T-helper 2 cell (primary cell): ENCODE results near the gene SPOCD1.

ENCODE experiments used
- DNase-seq, 5 experiments: peaks; one replicate each; pipeline versions ENCODE4 v3.0.0 to v3.0.0-alpha.2; 2012 to 2022

Gene SPOCD1

DNA sequence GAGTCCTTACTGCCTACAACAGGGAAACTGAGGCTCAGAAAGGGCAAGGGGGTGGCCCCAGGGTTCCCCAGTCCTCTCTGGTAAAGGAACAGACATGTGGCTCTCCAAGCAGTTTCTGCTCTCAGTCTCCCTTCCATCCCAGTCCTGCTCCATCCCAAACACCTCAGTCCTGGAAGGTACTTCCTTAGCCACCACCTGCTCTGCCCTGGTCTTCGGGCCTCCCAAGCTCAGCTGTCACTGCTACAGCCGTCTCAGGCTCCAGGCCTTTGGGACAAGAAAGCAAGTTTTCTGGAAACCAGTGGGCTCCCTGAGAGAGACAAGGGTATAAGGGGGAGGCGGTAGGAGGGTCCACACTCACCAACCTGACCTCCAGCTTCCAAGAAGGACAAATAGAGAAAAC, 28.6 kb downstream of the SPOCD1 start:
- DNase-seq: no peak

DNA sequence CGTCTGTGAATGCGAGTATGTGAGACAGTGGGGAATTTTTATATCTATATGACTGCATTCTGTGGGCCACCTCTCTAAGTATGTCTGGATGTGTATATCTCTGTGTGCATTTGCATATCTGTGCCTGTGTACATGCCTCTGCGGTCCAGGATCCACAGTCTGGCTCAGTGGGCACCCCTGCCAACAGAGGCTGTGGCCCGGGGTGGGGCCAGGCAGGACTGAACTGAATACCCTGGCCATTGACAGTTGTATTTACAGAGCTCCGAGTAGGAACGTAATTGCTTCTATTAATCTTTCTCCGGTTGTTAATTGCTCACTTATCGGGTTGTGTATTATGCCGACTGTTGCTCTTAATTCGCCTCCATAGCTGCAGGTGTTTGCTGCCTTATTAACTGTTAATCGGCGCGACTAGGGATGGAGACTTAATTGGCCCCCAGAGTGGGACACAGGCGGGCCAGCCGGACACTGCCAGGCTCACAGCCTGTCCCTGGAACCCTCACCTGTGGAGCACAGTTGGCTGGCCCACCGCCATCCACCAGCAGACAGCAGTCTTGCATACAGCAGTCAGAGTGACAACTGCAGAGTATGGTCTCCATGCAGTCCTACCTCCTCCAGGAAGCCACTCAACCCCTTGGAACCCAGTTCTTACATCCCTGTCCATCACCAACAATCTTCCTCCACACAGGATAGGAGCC, 29.3 kb downstream of the SPOCD1 start:
- no peak for DNase-seq

DNA sequence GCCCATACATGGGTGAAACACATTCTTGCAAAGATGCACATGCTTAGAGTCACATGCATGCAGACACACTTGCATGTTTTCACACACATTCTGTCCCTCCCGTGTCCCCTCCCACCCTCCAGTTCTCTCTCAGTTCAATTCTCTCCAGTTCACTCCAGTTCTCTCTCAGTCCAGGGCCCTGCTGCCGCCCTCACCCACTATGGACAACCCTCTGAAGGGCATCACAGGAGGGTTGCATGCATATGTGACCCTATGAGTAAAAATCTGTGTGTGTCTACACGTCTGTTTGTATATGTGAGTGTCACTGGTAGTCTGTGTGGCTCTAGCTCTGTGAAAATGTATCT, 29.9 kb downstream of the SPOCD1 start:
- DNase-seq: no peak

DNA sequence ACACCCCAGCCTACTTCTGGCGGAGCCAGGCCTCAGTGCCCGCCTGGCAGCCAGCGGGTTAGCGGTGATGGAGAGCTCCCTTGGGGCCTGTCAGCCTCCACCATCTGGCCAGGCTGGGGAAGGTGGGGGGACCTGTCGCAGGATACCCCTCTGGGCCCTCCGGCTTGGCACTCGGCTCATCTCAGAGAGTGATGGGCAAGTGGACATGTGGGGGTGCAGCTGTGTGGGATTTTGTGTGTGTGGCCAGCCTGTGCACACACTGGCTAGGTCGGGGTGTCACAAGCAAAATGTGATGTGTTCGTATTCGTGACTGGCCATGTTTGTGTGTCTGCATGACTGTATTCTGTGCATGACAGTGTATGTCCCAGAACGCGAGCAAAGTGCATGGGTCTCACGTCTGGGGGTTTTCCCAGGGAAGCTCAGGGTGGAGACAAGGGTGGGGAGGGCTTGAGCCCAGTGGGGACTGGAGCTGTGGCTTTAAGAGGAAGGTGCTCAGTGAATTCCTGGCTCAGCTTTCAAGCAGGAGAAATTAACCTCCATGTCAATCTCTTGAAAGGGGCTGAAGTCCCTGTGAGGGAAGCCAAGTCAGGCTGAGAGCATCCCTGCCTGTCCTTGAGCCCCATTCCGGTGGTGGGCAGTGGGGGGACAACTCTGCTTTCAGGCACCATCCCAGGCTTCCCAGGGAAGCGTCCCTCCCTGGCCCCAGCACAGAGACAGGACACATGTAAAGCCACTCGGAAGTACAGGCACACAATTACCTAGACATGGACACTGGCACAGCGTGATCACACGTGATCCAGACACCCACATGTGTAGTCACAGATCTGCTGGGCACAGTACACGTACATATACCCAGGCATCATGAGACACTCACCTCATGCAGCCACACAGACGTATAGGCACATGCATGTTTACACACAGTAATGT, 30.5 kb downstream of the SPOCD1 start:
- no peak for DNase-seq

GRCh38 chr1:31784356-31785019, 31.3 kb downstream of the SPOCD1 start:
- no peak for DNase-seq

DNA sequence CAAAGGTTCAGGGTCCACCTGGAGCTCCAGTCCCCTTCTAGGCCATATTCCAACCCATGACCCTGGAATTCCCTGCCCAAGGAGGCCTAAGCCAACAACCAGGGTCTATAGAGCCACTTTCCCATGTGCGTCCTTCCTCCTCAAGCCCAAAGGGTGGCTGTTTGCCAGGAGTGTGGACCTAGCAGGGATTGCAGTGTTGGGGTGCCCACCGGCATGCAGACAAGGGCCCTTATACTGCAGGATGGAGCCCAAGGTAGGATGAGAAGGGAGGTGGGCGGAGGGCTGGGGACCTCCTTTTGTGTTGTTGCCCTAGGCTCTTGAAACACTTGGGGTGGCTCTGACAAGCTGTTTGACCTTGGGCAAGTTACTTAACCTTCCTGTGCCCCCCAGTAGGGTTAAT, 32.0 kb downstream of the SPOCD1 start:
- no peak for DNase-seq

GRCh38 chr1:31782421-31783410, 33.1 kb downstream of the SPOCD1 start:
- no peak for DNase-seq

GRCh38 chr1:31781756-31782371, 34.0 kb downstream of the SPOCD1 start:
- DNase-seq: peak in 1 of 5 experiments; percentile 29

DNA sequence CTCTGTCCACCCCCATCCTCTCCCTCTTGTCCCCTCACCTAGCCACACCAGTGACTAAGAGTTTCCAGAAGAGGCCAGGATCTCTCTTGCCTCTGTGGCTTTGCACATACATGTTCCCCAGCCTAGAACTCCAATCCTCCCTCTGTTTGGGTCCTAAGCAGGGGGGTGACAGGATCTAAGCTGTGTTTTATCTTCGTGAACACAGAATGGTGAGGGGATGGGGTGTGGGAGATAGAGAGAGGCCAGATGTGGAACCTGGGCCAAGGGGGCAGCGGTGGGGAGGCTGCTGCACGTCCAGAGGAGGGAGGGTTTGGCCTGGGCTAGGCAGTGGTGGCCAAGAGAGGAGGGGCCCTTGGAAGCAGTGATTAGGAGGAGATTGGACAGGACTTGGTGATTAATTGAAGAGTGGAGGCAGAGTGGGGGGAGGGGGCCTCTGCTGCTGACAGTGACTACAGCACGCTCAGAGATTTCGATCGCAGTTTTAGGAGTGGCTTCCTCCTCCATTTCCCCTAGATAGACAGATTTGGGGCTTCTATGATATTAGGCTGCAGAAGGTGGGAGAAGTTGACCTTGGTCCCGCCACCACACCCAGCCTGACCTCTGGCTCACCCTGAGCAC, 34.6 kb downstream of the SPOCD1 start:
- DNase-seq: peak in 1 of 5 experiments; percentile 49

DNA sequence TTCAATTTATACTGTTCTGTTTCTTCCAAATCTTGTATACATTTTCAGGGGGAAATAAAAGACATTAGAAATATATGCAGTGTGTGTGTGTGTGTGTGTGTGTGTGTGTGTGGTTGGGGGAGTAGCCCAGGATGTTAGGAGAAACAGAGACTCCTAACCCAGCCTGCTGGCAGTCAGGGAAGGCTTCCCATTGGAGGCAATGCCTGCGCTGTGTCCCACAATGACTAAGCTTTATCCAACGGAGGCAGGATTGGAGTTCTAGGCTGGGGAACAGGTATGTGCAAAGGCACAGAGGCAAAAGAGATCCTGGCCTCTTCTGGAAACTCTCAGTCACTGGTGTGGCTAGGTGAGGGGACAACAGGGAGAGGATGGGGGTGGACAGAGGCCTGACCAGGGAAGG, 35.2 kb downstream of the SPOCD1 start:
- DNase-seq: no peak

DNA sequence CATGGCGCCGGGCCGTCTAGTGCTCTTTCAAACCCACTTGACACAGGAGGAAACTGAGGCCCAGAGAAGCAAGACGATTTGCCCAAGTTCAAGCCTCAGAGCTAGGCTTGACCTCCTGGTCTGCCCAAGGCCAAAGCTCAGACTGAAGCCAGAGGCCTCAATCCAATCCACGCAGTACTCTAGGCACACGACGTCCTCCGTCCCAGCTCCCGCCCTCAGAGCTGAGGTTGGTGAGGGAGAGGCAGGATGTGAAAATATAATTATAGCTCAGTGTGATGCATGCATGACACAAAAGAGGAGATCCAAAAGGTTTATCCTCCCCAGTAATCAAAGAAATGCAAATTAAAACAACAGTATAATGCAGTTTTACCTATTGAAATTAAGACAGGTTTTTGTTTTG, 36.1 kb downstream of the SPOCD1 start:
- no peak for DNase-seq

GRCh38 chr1:31778763-31779488, 36.9 kb downstream of the SPOCD1 start:
- no peak for DNase-seq

DNA sequence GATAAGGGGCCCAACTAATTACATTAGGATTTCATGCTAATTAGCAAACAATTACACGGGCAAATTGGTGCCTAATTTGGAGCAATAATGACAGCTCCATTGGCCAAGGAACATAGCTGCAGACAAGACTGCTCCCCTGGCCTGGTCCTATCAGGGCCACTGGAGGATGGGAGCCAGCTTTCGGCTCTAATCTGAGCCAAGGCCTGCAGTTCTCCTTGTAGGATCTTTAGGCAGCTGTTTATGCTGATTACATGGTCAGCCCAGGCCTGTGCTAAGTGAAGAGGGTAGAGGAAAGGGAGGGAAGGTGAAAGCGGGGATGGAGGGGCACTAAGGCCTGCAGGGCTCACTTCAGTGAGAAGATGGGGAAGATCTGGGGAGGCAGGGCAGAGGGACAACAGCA, 39.3 kb downstream of the SPOCD1 start:
- no peak for DNase-seq

- no peak for DNase-seq
Measured at GRCh38 chr1:31776032-31776431, 39.8 kb downstream of the SPOCD1 start.

DNA sequence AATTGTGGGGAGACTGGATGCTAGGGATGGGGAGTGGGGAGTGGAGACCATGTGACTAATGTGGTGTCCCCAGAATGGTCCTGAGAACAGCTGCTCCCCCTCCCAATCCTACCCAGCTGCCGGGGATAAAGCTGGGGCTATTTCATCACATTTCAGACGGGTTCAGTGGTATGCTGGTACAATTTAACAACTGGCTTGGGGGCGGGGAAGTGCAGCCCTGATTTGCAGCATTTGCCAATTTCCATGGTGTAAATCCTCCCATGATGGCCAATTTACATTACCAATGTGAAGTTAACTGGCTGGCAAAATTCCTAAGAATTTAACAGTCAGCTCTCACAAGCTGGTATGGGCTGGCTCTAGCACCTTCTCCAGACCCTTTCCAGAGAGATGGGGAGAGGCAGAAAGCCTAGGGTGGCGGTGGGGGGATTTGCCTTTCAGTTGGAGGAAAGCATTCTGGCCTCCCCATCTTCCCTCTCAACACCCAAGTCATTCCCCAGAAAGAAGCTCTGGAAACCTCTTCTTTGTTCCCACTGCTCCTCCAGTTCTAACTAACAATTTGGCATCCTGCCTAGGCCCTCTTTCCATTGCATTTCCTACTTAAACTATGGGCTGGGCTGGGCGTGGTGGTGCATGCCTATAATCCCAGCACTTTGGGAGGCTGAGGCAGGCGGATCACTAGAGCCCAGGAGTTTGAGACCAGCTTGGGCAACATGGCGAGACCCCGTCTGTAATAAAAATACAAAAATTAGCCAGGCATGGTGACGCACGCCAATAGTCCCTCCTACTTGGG, 40.4 kb downstream of the SPOCD1 start:
- no peak for DNase-seq

- DNase-seq: no peak
Measured at GRCh38 chr1:31774495-31774894, 41.3 kb downstream of the SPOCD1 start.

GRCh38 chr1:31773861-31774260, 42.0 kb downstream of the SPOCD1 start:
- DNase-seq: peak in 1 of 5 experiments; percentile 55

- DNase-seq: no peak
Measured at GRCh38 chr1:31772669-31773248, 43.1 kb downstream of the SPOCD1 start.

- DNase-seq: peak in 2 of 5 experiments; percentile 36 to 43
Measured at GRCh38 chr1:31771891-31772668, 43.7 kb downstream of the SPOCD1 start.
